Gastroesophageal sphincter (tissue), 4 donors: ENCODE measurements around the gene C9orf72. TPM values are rescaled to one million over a fixed set of nuclear protein-coding genes. Genes with fewer than 3 reads are reported as not detected.

Source experiments
- ATAC-seq: fragments of 150-250 bp; one replicate; pipeline ENCODE4 v1.9.1; 2016; ENCODE audit warnings: mild to moderate bottlenecking, moderate library complexity
- H3K27ac ChIP-seq, 4 donors: fragments of 200-600 bp; sonication (generic) in 3 of 4; 1 replicate in 3 of 4; 2 replicates in 1 of 4; pipeline ENCODE4 v1.5.1; 2016 to 2019
- H3K27me3 ChIP-seq: fragments of 200-600 bp; sonication (generic); one replicate; pipeline ENCODE4 v1.5.1; 2019
- H3K36me3 ChIP-seq, 2 donors: fragments of 200-600 bp; sonication (generic); one replicate each; pipeline ENCODE4 v1.5.1; 2019; ENCODE audit warnings: control low read depth in 1 of 2
- H3K4me1 ChIP-seq, 3 donors: fragments of 200-600 bp; sonication (generic); 1 replicate in 2 of 3; 2 replicates in 1 of 3; pipeline ENCODE4 v1.5.1; 2016 to 2019; ENCODE audit warnings: control low read depth in 2 of 3
- H3K4me3 ChIP-seq, 2 donors: fragments of 200-600 bp; sonication (generic); one replicate each; pipeline ENCODE4 v1.5.1; 2019; ENCODE audit warnings: mild to moderate bottlenecking in 1 of 2, moderate library complexity in 1 of 2
- H3K9me3 ChIP-seq, 3 donors: fragments of 200-600 bp; sonication (generic); one replicate each; pipeline ENCODE4 v1.5.1; 2017 to 2019; ENCODE audit warnings: control low read depth in 2 of 3
- EP300 ChIP-seq: sonication (generic); formaldehyde crosslinking; IDR thresholded peaks from one replicate; pipeline ENCODE4 v1.6.1; 2017; ENCODE audit warnings: antibody characterized with exemption, mild to moderate bottlenecking
- POLR2A ChIP-seq, 2 donors: fragments of 450-650 bp; IDR thresholded peaks; one replicate each; pipeline ENCODE4 v1.6.1; 2017; ENCODE audit warnings: antibody characterized with exemption in 2 of 2, mild to moderate bottlenecking in 2 of 2, moderate library complexity in 1 of 2
- POLR2AphosphoS5 ChIP-seq: sonication (generic); formaldehyde crosslinking; IDR thresholded peaks from one replicate; pipeline ENCODE4 v1.6.1; 2017; ENCODE audit warnings: antibody characterized with exemption
- WGBS, 2 donors: methylation state at CpG; one replicate each; pipeline ENCODE4 v1.1.5; 2018; ENCODE audit warnings: low coverage in 1 of 2; 5-methylcytosine and 5-hydroxymethylcytosine counted together
- total RNA-seq, 4 donors: library from RNA; depleted of rRNA; stranded (reverse); fragments of >200 nt; gene quantifications; one replicate each; pipeline ENCODE4 v1.1.0, GENCODE V29; 2016
- TF ChIP-seq, protein P1 (sequence below), 4 experiments: fragments of 200-600 bp in 2 of 4; fragments of 450-650 bp in 2 of 4; sonication (generic) in 1 of 4; IDR thresholded peaks; one replicate each; pipeline ENCODE4 v1.5.1; 2017 to 2019; ENCODE audit warnings: antibody characterized with exemption in 4 of 4, mild to moderate bottlenecking in 2 of 4, moderate library complexity in 2 of 4

C9orf72 gene
- total RNA-seq, 4 donors from 2014 or later: 8.9 to 28.3 (median 16.0) TPM

DNA sequence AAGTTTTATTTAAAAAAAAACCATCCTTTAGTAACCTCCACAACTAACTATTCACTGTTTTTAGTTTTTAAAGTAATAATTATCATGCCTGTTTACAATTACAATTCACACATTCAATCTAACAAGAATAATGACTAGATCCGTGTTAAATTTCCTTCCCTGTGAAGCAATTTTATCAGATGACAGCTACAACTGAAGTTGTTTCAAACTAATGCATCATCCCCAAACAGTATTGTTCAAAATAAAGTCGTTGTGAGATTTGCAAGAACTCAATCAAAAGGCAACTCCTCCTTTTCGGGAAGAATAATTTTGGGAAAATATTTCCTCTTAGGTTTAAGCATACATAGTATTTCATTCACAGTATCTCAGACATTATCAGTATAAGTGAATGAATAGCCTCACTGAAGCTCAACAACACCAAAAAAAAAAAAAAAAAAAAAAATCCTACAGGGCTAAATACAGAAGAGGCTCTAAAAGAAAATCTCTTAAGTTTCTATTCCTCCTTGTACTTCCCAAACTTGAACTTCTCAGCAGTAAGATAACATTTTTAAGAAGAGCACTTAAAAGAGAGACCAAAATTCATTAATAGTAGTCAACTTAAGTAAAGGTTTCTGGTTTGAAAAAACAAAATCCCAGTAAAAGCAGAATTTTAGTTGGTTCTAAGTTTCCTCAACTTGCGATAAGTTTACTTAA, 9.4 kb downstream of the C9orf72 start:
- H3K27me3 ChIP-seq: no peaks in the 10 kb centered on the region
- H3K9me3 ChIP-seq: no peaks in the 10 kb centered on the region
- TF ChIP-seq POLR2AphosphoS5: no peak
- TF ChIP-seq POLR2A (IDR thresholded peaks at IDR 0.05): no peak
- no peak for TF ChIP-seq EP300
- TF ChIP-seq, protein P1, sequence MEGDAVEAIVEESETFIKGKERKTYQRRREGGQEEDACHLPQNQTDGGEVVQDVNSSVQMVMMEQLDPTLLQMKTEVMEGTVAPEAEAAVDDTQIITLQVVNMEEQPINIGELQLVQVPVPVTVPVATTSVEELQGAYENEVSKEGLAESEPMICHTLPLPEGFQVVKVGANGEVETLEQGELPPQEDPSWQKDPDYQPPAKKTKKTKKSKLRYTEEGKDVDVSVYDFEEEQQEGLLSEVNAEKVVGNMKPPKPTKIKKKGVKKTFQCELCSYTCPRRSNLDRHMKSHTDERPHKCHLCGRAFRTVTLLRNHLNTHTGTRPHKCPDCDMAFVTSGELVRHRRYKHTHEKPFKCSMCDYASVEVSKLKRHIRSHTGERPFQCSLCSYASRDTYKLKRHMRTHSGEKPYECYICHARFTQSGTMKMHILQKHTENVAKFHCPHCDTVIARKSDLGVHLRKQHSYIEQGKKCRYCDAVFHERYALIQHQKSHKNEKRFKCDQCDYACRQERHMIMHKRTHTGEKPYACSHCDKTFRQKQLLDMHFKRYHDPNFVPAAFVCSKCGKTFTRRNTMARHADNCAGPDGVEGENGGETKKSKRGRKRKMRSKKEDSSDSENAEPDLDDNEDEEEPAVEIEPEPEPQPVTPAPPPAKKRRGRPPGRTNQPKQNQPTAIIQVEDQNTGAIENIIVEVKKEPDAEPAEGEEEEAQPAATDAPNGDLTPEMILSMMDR (IDR thresholded peaks at IDR 0.05): no peak
- no peak for ATAC-seq
- H3K4me3 ChIP-seq: no peak overlapping the region
- WGBS, 2 donors: 73 to 88% methylated on average over 4 of the region's 4 CpGs
- H3K4me1 ChIP-seq: peaks cover 0 to 4% (median 0%) of the 10 kb centered on the region in 3 donors
- peaks cover 0 to 64% of the 10 kb centered on the region in 2 donors for H3K36me3 ChIP-seq
- H3K27ac ChIP-seq: peak overlapping the region in 1 of 4 donors; percentile 32

DNA sequence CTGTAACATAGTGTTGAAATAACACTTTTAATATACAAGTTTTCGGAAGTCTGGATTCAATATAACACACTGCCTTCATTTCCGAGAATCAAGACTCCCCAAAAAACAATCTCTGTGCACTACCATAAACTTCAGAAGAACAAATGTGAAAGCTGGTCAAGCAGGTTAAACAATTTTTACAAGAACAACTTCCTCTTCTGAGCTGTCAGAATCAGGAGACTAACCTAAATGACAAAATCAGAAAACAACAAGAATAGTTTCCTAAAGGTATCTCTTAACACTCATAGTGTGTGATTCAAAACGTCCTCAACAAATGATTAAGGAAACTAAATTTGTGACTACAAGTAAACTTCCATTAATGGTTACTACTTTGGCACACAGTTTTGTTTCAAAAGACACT, 11.6 kb downstream of the C9orf72 start:
- ATAC-seq: no peak
- Histone ChIP-seq H3K27ac (no peak overlapping the region), H3K36me3 (peaks cover 0 to 83% of the 10 kb centered on the region in 2 donors), H3K9me3 (no peaks in the 10 kb centered on the region), H3K4me3 (no peak overlapping the region), H3K4me1 (peaks cover 0 to under 1% (median 0%) of the 10 kb centered on the region in 3 donors), H3K27me3 (no peaks in the 10 kb centered on the region)
- 72 to 82% methylated on average over 3 of the region's 3 CpGs for WGBS, 2 donors
- TF ChIP-seq POLR2AphosphoS5: no peak
- no peak for TF ChIP-seq EP300
- TF ChIP-seq, protein P1 (IDR thresholded peaks at IDR 0.05): no peak
- no peak for TF ChIP-seq POLR2A (IDR thresholded peaks at IDR 0.05)

DNA sequence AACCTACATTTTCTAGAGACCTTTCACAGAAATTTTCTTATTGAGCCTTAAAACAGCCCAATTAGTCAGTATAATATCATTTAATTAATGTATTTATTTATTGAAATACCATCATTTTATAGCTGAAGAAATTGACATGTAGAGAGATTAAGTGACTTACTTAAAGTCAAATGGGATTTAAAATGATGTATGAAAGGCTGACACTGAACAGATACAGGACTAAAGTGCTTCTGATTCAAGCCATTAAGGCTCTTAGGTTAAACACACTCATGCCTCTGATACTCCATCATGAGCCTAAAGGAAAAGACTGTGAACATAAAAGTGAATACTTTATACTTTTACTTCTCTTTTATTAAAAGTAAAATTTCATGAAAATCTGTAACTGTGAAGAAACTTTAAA, 12.8 kb downstream of the C9orf72 start:
- Histone ChIP-seq H3K36me3 (peaks cover 0 to 83% of the 10 kb centered on the region in 2 donors), H3K27ac (no peak overlapping the region), H3K9me3 (no peaks in the 10 kb centered on the region), H3K4me3 (no peak overlapping the region), H3K4me1 (no peaks in the 10 kb centered on the region), H3K27me3 (no peaks in the 10 kb centered on the region)
- no peak for ATAC-seq
- no peak for TF ChIP-seq POLR2A (IDR thresholded peaks at IDR 0.05)
- TF ChIP-seq, protein P1 (IDR thresholded peaks at IDR 0.05): no peak
- TF ChIP-seq EP300: no peak
- TF ChIP-seq POLR2AphosphoS5: no peak

DNA sequence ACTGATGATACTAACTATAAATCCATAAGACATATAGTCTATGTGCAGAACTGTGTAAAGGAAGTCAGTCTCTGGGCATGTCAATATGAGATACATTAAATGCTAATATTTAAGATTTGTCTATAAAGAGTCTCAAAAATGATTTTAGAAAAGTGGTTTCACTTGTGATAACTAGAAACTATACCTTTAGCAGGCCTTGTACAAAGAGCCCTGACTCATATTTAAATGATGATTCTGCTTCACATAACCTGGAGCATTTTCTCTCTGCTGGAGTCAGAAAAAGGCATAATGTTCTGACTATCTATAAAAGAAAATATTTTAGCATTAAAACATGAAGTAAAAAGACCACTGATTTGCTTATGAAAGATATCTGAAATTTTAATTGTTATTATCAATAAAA, 15.0 kb downstream of the C9orf72 start:
- H3K27ac ChIP-seq: no peak overlapping the region
- no peak for ATAC-seq
- H3K4me3 ChIP-seq: no peak overlapping the region

DNA sequence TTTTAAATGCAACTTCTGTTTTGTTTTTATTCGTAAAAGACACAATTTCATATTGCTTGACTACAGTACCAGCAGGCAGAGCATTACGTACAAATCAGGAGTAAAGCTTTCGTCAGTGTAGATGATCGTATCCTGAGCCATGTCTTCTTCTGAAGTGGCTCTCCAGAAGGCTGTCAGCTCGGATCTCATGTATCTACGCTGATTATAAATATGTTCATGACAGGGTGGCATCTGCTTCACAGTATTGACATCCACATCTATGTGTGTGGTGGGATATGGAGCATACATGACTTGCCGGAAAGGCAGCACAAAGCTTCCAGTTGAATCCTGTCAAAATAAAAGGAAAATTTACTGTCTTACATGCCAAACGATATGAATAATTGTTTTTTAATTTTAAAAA, 16.8 kb downstream of the C9orf72 start:
- TF ChIP-seq, protein P1 (IDR thresholded peaks at IDR 0.05): no peak
- no peak for TF ChIP-seq POLR2AphosphoS5
- TF ChIP-seq POLR2A (IDR thresholded peaks at IDR 0.05): no peak
- no peak for TF ChIP-seq EP300
- Histone ChIP-seq H3K4me1 (no peaks in the 10 kb centered on the region), H3K27me3 (no peaks in the 10 kb centered on the region), H3K9me3 (no peaks in the 10 kb centered on the region), H3K27ac (no peak overlapping the region), H3K4me3 (no peak overlapping the region), H3K36me3 (peaks cover 3 to 97% of the 10 kb centered on the region in 2 donors)
- ATAC-seq: no peak
- WGBS, 2 donors: 85 to 88% methylated on average over 8 of the region's 8 CpGs

More for the DNA sequence above, 15.0 kb downstream of the C9orf72 start:
- Histone ChIP-seq H3K4me1 (no peaks in the 10 kb centered on the region), H3K36me3 (peaks cover 3 to 92% of the 10 kb centered on the region in 2 donors), H3K27me3 (no peaks in the 10 kb centered on the region), H3K9me3 (no peaks in the 10 kb centered on the region)
- TF ChIP-seq, protein P1 (IDR thresholded peaks at IDR 0.05): no peak
- no peak for TF ChIP-seq POLR2AphosphoS5
